A549 (cell line): ENCODE results near the gene PGGHG. TPM values are rescaled to one million over a fixed set of nuclear protein-coding genes. Genes with fewer than 3 reads are reported as not detected.
A peak's percentile ranks its signal among the peaks of the same experiment; 100 is the strongest.
"Not testable (repeated sequence)": the region's sequence is repeated elsewhere in the genome, so short reads cannot be mapped to it uniquely, and the experiment has no call there.

Experiments used
- ATAC-seq, 2 experiments: fragments of 200-7000 bp in 1 of 2; fragments of >200 bp in 1 of 2; cut with Nextera tagmentation in 1 of 2; cut with Tn5 transposase in 1 of 2; 3 replicates each; pipeline versions ENCODE4 v1.8.0 to v1.9.1; 2018 to 2020; ENCODE audit warnings: mild to moderate bottlenecking in 1 of 2, moderate library complexity in 1 of 2
- CTCF ChIA-PET: fragments of 300-600 bp; sonication (Branson Sonifier 250); formaldehyde crosslinking; extraction: SDS; loops from one replicate; lab custom pipeline; 2021; ENCODE audit warnings: antibody characterized with exemption, inconsistent platforms; lab: Yijun Ruan, JAX
- POLR2A ChIA-PET: fragments of 350-600 bp; formaldehyde crosslinking; extraction: SDS; loops from one replicate; lab custom pipeline; 2021; ENCODE audit warnings: antibody characterized with exemption, inconsistent platforms; lab: Yijun Ruan, JAX
- DNase-seq, 2 experiments: peaks; one replicate each; pipeline versions ENCODE4 v3.0.0 to v3.0.0-alpha.2; 2011 to 2016; ENCODE audit warnings: low read depth in 1 of 2, low spot score in 1 of 2
- FAIRE-seq: peaks from 2 replicates; lab custom pipeline; 2011; peaks lifted over from hg19 to GRCh38; lab: Jason Lieb, UNC
- H3K27ac ChIP-seq, 2 experiments: fragments of >200 bp; sonication (Bioruptor Twin); formaldehyde crosslinking; 3 replicates each; pipeline ENCODE4 v1.5.1; 2016 to 2017
- H3K4me1 ChIP-seq: fragments of >200 bp; sonication (Bioruptor Twin); formaldehyde crosslinking; 3 replicates; pipeline ENCODE4 v1.6.1; 2016
- H3K4me2 ChIP-seq: fragments of >200 bp; sonication (Bioruptor Twin); formaldehyde crosslinking; 3 replicates; pipeline ENCODE4 v1.6.1; 2016
- H3K4me3 ChIP-seq: fragments of >200 bp; sonication (Bioruptor Twin); formaldehyde crosslinking; 3 replicates; pipeline ENCODE4 v1.5.1; 2016
- H3K9me3 ChIP-seq: fragments of >200 bp; sonication (Bioruptor Twin); formaldehyde crosslinking; 3 replicates; pipeline ENCODE4 v1.6.1; 2016
- ATOH8 ChIP-seq: fragments of 250-450 bp; sonication (Bioruptor Pico); IDR thresholded peaks from 2 replicates; pipeline ENCODE4 v1.5.0; 2020; ENCODE audit warnings: low read depth, mild to moderate bottlenecking, moderate library complexity
- E2F6 ChIP-seq: IDR thresholded peaks from 2 replicates; pipeline ENCODE4 v1.6.1; 2012; ENCODE audit warnings: low read depth, borderline replicate concordance
- HMGXB4 ChIP-seq: fragments of 250-450 bp; sonication (Bioruptor Pico); IDR thresholded peaks from 2 replicates; pipeline ENCODE4 v1.5.0; 2021; ENCODE audit warnings: mild to moderate bottlenecking, moderate library complexity, borderline replicate concordance
- SREBF2 ChIP-seq: fragments of 450-650 bp; IDR thresholded peaks from 2 replicates; pipeline ENCODE4 v1.6.1; 2014; ENCODE audit warnings: mild to moderate bottlenecking, moderate library complexity
- TFCP2L1 ChIP-seq: fragments of 250-450 bp; sonication (Bioruptor Pico); IDR thresholded peaks from 2 replicates; pipeline ENCODE4 v1.5.0; 2021; ENCODE audit warnings: mild to moderate bottlenecking
- WGBS: methylation state at CpG from one replicate; pipeline ENCODE4 v1.1.6; 2017; ENCODE audit errors: missing lambda C conversion rate; 5-methylcytosine and 5-hydroxymethylcytosine counted together
- polyA plus RNA-seq, 4 experiments: library from polyadenylated mRNA; depleted of rRNA in 3 of 4; stranded (reverse); fragments of >200 nt; fragmentation: RNase III in 1 of 4; extraction: RNeasy Plus Mini Kit Qiagen cat#74134 plus additional on column Dnase treatment in 1 of 4; gene quantifications; 2 replicates in 3 of 4; 3 replicates in 1 of 4; pipeline ENCODE4 v1.2.3, GENCODE V29; 2011 to 2017

Gene PGGHG
- polyA plus RNA-seq, 2 of the 4 experiments (the other 2 are of a cell fraction): 7.2 to 19.5 TPM

GRCh38 chr11:306645-307371, 17.9 kb downstream of the PGGHG start:
- TF ChIP-seq TFCP2L1: no peak
- no peak for TF ChIP-seq SREBF2
- TF ChIP-seq HMGXB4 (CRISPR knock-in tag): no peak
- TF ChIP-seq E2F6: no peak
- TF ChIP-seq ATOH8 (CRISPR knock-in tag): no peak
- H3K4me3 ChIP-seq: no peak overlapping the region
- no peak for ATAC-seq
- peak overlapping the region in 1 of 2 experiments; percentile 69; a peak in 4 of 6 replicates for H3K27ac ChIP-seq
- WGBS: 86% methylated on average over 17 of the region's 17 CpGs
- H3K4me1 ChIP-seq: peaks cover 22% of the 10 kb centered on the region; the same call in 2 of the 3 replicates
- DNase-seq: no peak
- CTCF ChIA-PET: interaction anchor here (1.0 to 5.7 kb wide), 13 partner anchors 10 to 142 kb away, joined by 3 to 75 read pairs (median 13); partner anchors contain the start of genes NLRP6, PGGHG and PTDSS2
- FAIRE-seq: no peak
- POLR2A ChIA-PET: interaction anchor here (1.0 to 1.6 kb wide), 2 partner anchors 49 to 143 kb away, joined by 3 to 7 read pairs; no protein-coding TSS in a partner anchor
- H3K9me3 ChIP-seq: no peaks in the 10 kb centered on the region
- no peak overlapping the region for H3K4me2 ChIP-seq

- 54% methylated on average over 20 of the region's 28 CpGs for WGBS
- peaks cover 22% of the 10 kb centered on the region; the same call in 2 of the 3 replicates for H3K4me1 ChIP-seq
- ATAC-seq (peak; percentile 49 to 55; a peak in 4 of 6 replicates), DNase-seq (peak in 1 of 2 experiments; percentile 60)
- H3K4me2 ChIP-seq: peak within 1 kb of the TSS; percentile 89
- POLR2A ChIA-PET: interaction anchor here (1.0 kb wide), 1 partner anchor 47 kb away, joined by 5 read pairs; no protein-coding TSS in a partner anchor
- H3K27ac ChIP-seq: peak within 1 kb of the TSS; percentile 69 to 70
- peak within 1 kb of the TSS; percentile 44 for H3K4me3 ChIP-seq
- not testable (repeated sequence) for FAIRE-seq, H3K9me3 ChIP-seq
- CTCF ChIA-PET: interaction anchor here (0.6 to 5.7 kb wide), 5 partner anchors 9 to 58 kb away, joined by 3 to 49 read pairs (median 33); partner anchors contain the start of gene PGGHG
These were observed 19.1 kb downstream of the PGGHG start, which contains the start of gene IFITM2 for GRCh38 chr11:307766-308708. Gene IFITM2 (plus strand): TSS chr11:307816. CDS start chr11:308193, 377 bp downstream.

- not testable (repeated sequence) for FAIRE-seq, H3K9me3 ChIP-seq, DNase-seq, ATAC-seq
- Histone ChIP-seq H3K4me3 (peak overlapping the region; percentile 44; the same call in 1 of the 3 replicates), H3K4me1 (peaks cover 22% of the 10 kb centered on the region; the same call in 2 of the 3 replicates), H3K4me2 (peak overlapping the region; percentile 89), H3K27ac (peak overlapping the region in 1 of 2 experiments; percentile 69; a peak in 3 of 6 replicates)
- 86% methylated on average over 24 of the region's 24 CpGs for WGBS
- POLR2A ChIA-PET: interaction anchor here (0.7 kb wide), 1 partner anchor 47 kb away, joined by 5 read pairs; no protein-coding TSS in a partner anchor
- CTCF ChIA-PET: interaction anchor here (0.7 to 1.4 kb wide), 6 partner anchors 10 to 58 kb away, joined by 3 to 5 read pairs (median 4); partner anchors contain the start of gene IFITM5
These were observed 20.1 kb downstream of the PGGHG start for GRCh38 chr11:308740-309665.

- Histone ChIP-seq H3K4me1 (peaks cover 22% of the 10 kb centered on the region; the same call in 2 of the 3 replicates), H3K4me2 (peak overlapping the region; percentile 89), H3K4me3 (peak overlapping the region; percentile 41), H3K27ac (peak overlapping the region; percentile 65 to 69)
- CTCF ChIA-PET: interaction anchor here (0.7 to 1.4 kb wide), 6 partner anchors 11 to 60 kb away, joined by 3 to 5 read pairs (median 4); partner anchors contain the start of gene IFITM5
- POLR2A ChIA-PET, H3K9me3 ChIP-seq, DNase-seq, FAIRE-seq: not testable (repeated sequence)
- ATAC-seq: peak; percentile 30 to 65; a peak in 5 of 6 replicates
- WGBS: 21% methylated on average over 4 of the region's 18 CpGs
These were observed 21.1 kb downstream of the PGGHG start for GRCh38 chr11:309979-310572.

GRCh38 chr11:311013-311748, 22.3 kb downstream of the PGGHG start:
- POLR2A ChIA-PET, FAIRE-seq, H3K9me3 ChIP-seq, DNase-seq: not testable (repeated sequence)
- Histone ChIP-seq H3K4me3 (peak overlapping the region; percentile 35; the same call in 2 of the 3 replicates), H3K4me1 (peaks cover 22% of the 10 kb centered on the region; the same call in 2 of the 3 replicates), H3K27ac (peak overlapping the region; percentile 60 to 72; a peak in 3 of 6 replicates), H3K4me2 (peak overlapping the region; percentile 54; the same call in 2 of the 3 replicates)
- CTCF ChIA-PET: interaction anchor here (0.8 to 0.9 kb wide), 3 partner anchors 29 to 137 kb away, joined by 3 to 5 read pairs (median 4); no protein-coding TSS in a partner anchor
- peak; percentile 60 to 70 for ATAC-seq
- 19% methylated on average over 9 of the region's 71 CpGs for WGBS
